ENCODE results near the gene DZIP1L. TPM values are rescaled to one million over a fixed set of nuclear protein-coding genes. Genes with fewer than 3 reads are reported as not detected.

The DZIP1L gene
- total and polyA plus RNA-seq, 2 experiments from 2014 or later, result 10.6 to 19.5 TPM

DNA sequence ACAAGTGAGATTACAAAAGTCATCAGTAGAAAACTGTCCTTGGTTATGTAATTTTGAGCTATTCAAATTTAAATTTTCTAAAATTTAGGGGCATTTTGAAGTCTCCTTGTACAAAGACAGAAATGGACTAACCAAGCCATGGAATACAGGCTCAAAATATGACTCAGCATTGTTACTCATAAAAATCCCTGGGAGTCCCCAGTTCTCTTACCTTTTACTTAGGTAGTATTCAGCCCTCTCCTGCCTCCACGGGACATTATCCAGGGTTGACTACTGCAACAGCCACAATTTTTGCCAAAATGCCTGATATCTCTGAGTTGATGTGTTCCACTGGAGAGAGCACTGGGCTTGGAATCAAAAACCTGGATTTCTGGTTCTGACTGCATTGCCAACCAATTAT is 80.5 kb downstream of the DZIP1L start:
- ATAC-seq, result no peak

More for the DNA sequence above, 80.5 kb downstream of the DZIP1L start:
- H3K9me3 Mint-ChIP-seq, result no peaks in the 10 kb centered on the region
- Histone ChIP-seq H3K27me3 (ENCODE audit: insufficient read depth) (no peaks in the 10 kb centered on the region), H3K79me2 (replicated peaks; ENCODE audit: insufficient read depth) (no peaks in the 10 kb centered on the region), H3K36me3 (ENCODE audit: insufficient read depth) (no peaks in the 10 kb centered on the region), H3K4me3 (no peak overlapping the region), H2AFZ (no peak overlapping the region), H3K4me2 (no peak overlapping the region), H3F3A (replicated peaks; ENCODE audit: low read depth) (no peaks in the 10 kb centered on the region), H4K20me1 (replicated peaks; ENCODE audit: insufficient read depth) (no peaks in the 10 kb centered on the region), H3K9me2 (ENCODE audit: insufficient read depth) (peaks cover 7% of the 10 kb centered on the region; the same call in 1 of the 2 replicates), H3K27ac (ENCODE audit: low read depth) (no peak overlapping the region), H3K4me1 (ENCODE audit: insufficient read depth) (no peaks in the 10 kb centered on the region)
- no peaks in the 10 kb centered on the region for H3K27me3 Mint-ChIP-seq (ENCODE audit: insufficient read depth, low read depth, poor library complexity)
- no peak for TF ChIP-seq REST (IDR thresholded peaks at IDR 0.05; ENCODE audit: unreplicated experiment)
- no peak for TF ChIP-seq CREB1 (CRISPR knock-in tag; IDR thresholded peaks at IDR 0.05; ENCODE audit: low read depth)
- TF ChIP-seq EZH2phosphoT487 (IDR thresholded peaks at IDR 0.05; ENCODE audit: unreplicated experiment), result no peak
- TF ChIP-seq ZNF331 (CRISPR knock-in tag; IDR thresholded peaks at IDR 0.05; ENCODE audit: low read depth), result no peak
- no peak for TF ChIP-seq EZH2 (IDR thresholded peaks at IDR 0.05; ENCODE audit: low read depth, unreplicated experiment)
- TF ChIP-seq POLR2AphosphoS5 (IDR thresholded peaks at IDR 0.05; ENCODE audit: low read depth), result no peak
- no peak for TF ChIP-seq ZNF462 (CRISPR knock-in tag; IDR thresholded peaks at IDR 0.05)
- TF ChIP-seq, protein P1, sequence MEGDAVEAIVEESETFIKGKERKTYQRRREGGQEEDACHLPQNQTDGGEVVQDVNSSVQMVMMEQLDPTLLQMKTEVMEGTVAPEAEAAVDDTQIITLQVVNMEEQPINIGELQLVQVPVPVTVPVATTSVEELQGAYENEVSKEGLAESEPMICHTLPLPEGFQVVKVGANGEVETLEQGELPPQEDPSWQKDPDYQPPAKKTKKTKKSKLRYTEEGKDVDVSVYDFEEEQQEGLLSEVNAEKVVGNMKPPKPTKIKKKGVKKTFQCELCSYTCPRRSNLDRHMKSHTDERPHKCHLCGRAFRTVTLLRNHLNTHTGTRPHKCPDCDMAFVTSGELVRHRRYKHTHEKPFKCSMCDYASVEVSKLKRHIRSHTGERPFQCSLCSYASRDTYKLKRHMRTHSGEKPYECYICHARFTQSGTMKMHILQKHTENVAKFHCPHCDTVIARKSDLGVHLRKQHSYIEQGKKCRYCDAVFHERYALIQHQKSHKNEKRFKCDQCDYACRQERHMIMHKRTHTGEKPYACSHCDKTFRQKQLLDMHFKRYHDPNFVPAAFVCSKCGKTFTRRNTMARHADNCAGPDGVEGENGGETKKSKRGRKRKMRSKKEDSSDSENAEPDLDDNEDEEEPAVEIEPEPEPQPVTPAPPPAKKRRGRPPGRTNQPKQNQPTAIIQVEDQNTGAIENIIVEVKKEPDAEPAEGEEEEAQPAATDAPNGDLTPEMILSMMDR (conservative IDR thresholded peaks at IDR 0.05; ENCODE audit: low read depth in 2 of 2), result no peak
- TF ChIP-seq ZNF114 (CRISPR knock-in tag; IDR thresholded peaks at IDR 0.05), result no peak
- no peak for TF ChIP-seq JUNB (IDR thresholded peaks at IDR 0.05; ENCODE audit: unreplicated experiment)
- TF ChIP-seq NANOG (IDR thresholded peaks at IDR 0.05; ENCODE audit: borderline replicate concordance), result no peak
- TF ChIP-seq ETS1 (IDR thresholded peaks at IDR 0.05), result no peak
- TF ChIP-seq STAT1 (IDR thresholded peaks at IDR 0.05; ENCODE audit: unreplicated experiment), result no peak
- no peaks in the 10 kb centered on the region; the same call in 2 of the 3 replicates for H3K4me1 Mint-ChIP-seq
- H3K27ac Mint-ChIP-seq, result no peak overlapping the region
- no peak overlapping the region for H3K4me3 Mint-ChIP-seq
- H3K36me3 Mint-ChIP-seq (ENCODE audit: low read depth), result no peaks in the 10 kb centered on the region
- no peak for DNase-seq (ENCODE audit: low spot score)

Data from GM23338 (cell line).